GM20431 (cell line): ENCODE measurements around the gene CTNNA3.

Source experiments
- in situ Hi-C: fragments of 300-500 bp; cut with MseI, MboI; formaldehyde crosslinking; loops from one replicate; pipeline ENCODE4 v1.15.0; 2020; ENCODE audit warnings: low sequenced_read_pairs; ENCODE audit not compliant: unreplicated experiment

CTNNA3 gene

DNA sequence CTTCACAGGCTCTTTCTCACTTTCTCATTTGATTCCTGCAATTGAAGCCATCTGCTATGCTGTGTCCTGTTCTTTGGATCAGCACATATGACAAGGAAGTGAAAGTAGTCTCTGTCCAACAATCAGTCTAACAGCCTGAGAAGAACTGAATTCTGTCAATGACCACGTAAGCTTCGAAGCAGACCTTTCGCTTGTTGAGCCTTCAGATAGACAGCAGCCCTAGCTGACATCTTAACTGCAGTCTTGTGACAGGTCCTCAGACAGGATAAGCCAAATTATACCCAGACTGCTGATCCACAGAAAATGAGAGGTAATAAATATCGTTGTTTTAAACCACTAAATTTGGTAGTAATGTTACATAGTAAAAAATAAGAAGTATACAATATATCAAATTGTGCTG lies 1461.1 kb downstream of the CTNNA3 start:
- in situ Hi-C loops: no loop called here

DNA sequence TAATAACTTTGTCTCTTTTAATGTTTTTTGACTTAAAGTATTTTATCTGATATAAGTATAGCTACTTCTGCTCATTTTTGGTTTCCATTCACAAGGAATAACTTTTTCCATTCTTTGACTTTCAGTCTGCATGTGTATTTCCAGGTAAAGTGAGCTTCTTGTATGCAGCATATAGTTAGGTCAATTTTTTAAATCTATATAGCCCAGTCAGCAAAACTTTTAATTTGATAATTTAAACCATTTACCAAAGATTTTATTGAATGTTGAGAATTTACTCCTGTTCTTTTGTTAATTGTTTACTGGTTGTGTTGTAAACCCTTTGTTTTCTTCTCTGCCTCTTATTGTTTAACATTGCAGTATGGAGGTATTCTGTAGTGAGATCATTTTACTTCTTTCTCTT lies 1467.1 kb downstream of the CTNNA3 start:
- in situ Hi-C loops: no loop called here

DNA sequence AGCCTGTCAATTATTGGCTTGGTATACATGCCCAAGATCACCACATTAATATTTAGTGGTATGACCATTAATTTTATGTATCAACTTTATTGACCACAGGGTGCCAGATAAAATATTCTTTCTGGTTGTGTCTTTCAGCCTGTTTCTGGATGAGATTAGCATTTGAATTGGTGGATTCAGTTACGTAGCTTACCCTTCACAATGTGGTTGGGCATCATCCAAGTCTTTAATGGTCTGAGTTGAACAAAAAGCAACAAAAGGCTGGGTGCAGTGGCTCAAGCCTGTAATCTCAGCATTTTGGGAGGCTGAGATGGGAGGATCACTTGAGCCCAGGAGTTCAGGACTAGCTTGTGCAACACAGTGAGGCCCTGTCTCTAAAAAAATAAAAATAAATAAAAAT lies 1472.3 kb downstream of the CTNNA3 start:
- in situ Hi-C loops: no loop called here

DNA sequence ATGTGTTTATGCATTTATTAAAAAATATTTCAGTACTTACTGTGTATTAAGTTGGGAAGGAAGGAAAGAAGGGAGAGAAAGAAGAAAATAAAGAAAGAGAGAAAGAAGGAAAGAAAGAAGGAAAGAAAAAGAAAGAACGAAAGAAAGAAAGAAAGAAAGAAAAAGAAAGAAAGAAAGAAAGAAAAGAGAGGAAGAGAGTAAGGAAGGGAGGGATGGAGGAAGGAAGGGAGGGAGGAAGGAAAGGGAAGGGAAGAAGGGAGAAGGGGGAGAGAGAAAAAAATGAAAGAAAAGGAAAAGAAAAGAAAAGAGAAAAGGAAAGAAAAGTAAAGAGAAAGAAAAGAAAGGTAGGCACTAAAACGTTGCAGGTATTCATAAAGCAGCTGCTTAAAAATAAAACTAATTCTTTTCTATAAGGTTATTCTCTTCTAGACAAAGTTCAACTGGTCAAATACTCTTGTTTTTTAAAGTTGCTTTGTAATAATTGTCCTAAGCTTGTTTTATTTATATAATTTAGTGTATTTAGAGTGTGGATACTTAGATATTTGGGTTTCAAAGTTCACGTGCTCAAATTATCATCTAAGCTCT lies 1473.4 kb downstream of the CTNNA3 start:
- in situ Hi-C loops: no loop called here

DNA sequence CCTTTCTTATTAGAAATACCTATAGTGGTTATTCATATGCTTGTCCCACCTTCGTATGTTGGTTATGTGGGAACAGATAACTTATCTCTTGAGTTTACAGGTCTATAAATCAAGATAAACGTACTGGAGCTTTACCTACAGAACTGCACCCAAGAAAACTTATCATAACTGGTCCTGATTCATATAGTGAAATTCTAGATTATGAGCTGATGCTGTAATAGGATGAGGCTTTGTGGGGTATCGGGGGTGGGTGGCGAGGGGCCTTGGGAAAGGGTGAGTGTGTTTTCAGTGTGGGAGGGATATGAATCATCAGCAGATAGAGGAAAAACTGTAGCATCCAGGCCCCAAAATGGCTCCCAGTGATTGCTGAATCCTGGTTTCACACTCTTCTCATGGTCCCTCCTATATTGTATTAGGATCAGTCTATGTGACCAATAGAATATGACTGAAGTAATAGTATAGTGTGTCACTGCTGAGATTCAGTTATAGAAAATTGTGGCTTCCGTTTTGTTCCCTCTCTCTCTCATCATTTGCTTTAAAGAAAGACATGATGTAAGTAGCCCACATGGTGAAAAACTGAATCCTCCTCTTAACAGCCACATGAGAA lies 1476.9 kb downstream of the CTNNA3 start:
- in situ Hi-C loops: no loop called here

GRCh38 chr10:66218289-66218688 lies 1477.7 kb downstream of the CTNNA3 start:
- in situ Hi-C loops: no loop called here

DNA sequence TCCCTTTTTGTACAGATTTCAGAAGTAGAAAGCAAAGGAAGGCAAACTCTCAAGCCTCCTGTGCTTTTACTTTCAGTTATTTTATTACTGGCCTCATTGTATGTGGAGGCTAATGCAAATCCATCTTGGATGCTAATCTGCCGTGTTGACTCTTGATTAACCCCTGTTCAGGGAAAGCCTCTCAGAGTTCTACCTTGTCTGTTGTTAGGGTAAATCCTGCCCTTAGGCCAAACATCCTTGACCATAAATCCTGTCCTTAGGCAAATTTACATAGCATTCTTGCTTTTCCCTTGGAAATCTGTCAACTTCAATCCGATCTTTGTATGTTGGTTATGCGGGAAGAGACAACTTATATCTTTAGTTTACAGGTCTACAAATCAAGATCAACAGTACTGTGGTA lies 1480.1 kb downstream of the CTNNA3 start:
- in situ Hi-C loops: no loop called here

GRCh38 chr10:66214721-66215404 lies 1481.1 kb downstream of the CTNNA3 start:
- in situ Hi-C loops: no loop called here

- in situ Hi-C loops: no loop called here
Measured at GRCh38 chr10:66209025-66209424, 1487.0 kb downstream of the CTNNA3 start.

DNA sequence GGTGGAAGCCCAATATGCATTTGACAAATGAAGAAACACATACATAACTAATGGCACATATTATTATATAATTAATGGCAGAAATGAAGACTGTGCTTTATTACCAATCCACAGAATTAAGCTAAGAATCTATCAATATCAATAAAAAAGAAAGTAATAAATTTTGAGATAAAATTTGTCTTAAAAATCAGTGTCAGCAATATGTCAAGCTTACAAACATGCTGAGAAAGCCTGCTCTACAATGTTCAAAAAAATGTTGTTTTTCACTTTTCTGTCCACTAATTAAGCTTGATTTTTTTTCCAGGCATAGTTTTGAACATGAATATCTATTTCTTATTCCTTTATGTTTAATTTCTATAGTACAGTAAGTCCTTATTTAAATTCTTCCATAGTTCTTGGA lies 1491.2 kb downstream of the CTNNA3 start:
- in situ Hi-C loops: no loop called here

- in situ Hi-C loops: no loop called here
Measured at GRCh38 chr10:66202101-66202500, 1493.9 kb downstream of the CTNNA3 start.

- in situ Hi-C loops: no loop called here
Measured at GRCh38 chr10:66192162-66192831, 1503.7 kb downstream of the CTNNA3 start.

DNA sequence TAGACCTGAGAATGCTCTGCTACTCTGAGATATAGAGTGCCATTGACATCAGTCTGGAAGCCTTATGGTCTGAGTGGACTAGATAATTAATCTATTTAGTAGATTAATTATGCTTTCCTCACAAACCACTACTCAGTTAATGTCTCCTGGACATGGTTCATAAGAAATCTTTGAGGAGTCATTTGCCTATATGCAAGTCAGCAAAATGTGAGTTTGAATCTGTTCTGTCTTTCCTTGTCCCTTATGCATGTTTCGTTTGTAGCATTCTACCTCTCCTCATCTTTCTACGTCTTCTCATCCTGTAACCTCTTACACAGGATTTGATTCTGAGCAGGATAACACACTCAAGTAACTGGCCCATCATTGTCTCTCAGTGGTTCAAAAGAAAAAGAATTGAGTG lies 1505.6 kb downstream of the CTNNA3 start:
- in situ Hi-C loops: no loop called here

GRCh38 chr10:66189271-66189670 lies 1506.7 kb downstream of the CTNNA3 start:
- in situ Hi-C loops: no loop called here

- in situ Hi-C loops: no loop called here
Measured at GRCh38 chr10:66187053-66187733, 1508.8 kb downstream of the CTNNA3 start.

DNA sequence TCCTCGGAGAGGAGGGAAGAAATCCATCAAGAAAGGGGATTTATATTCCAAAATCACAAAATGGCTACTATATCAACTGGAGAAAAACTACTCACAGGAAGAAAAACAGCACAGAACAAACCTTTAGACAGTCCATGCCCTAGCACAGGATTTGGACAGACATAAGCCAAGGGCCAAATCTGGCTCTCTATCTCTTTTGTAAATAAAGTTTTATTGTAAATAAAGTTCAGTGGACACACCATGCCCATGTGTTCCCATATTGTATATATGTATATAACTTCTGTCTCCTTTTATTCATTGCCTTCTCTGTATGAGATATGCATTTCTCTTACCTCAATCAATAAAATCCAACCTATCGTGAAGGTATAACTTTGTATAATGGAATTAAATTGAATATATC lies 1513.0 kb downstream of the CTNNA3 start:
- in situ Hi-C loops: no loop called here

GRCh38 chr10:66180581-66181318 lies 1515.2 kb downstream of the CTNNA3 start:
- in situ Hi-C loops: no loop called here

DNA sequence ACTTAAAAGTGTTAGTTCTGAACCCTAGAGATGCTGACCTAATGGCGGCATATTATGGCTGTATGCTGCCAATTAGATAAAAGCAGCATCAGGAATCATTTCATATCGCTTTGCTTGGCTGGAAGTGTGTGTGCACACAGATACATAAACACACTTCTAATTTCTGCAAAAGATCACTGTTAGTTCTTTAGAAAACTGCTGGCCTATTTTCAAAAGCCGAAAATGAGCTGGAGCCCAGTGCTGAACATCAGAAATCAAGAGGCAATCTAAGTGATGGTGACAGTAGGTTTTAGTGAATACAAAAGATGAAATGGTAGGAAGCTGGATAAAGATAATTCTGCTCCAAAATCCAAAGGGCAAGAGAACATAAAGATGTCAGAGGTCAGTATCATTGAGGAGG lies 1516.0 kb downstream of the CTNNA3 start:
- in situ Hi-C loops: no loop called here

- in situ Hi-C loops: no loop called here
Measured at GRCh38 chr10:66176772-66177171, 1519.2 kb downstream of the CTNNA3 start.

DNA sequence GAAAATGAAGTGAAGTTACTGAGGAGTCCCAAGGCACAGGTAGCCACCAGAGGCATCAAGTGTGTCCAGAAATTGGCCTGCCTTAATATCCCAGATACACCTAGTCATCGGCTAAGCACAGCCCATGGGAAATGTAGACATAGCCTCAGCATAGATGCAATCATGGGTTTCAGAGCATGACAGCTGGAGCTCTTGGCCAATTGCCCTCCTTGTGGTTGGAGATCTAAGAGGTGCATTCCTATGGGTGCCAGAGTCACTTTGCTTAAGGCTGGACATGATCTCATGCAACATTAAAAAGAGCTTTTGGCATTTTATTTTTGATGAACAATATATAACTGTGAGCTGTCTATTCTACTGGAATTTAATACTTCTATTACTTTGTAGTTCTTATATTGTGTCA lies 1528.2 kb downstream of the CTNNA3 start:
- in situ Hi-C loops: no loop called here
